Measurements from ENCODE around the gene FGFR4. TPM values are rescaled to one million over a fixed set of nuclear protein-coding genes. Genes with fewer than 3 reads are reported as not detected.

FGFR4 gene
- total RNA-seq, 1 donor from 2014 or later, result 1.4 TPM

DNA sequence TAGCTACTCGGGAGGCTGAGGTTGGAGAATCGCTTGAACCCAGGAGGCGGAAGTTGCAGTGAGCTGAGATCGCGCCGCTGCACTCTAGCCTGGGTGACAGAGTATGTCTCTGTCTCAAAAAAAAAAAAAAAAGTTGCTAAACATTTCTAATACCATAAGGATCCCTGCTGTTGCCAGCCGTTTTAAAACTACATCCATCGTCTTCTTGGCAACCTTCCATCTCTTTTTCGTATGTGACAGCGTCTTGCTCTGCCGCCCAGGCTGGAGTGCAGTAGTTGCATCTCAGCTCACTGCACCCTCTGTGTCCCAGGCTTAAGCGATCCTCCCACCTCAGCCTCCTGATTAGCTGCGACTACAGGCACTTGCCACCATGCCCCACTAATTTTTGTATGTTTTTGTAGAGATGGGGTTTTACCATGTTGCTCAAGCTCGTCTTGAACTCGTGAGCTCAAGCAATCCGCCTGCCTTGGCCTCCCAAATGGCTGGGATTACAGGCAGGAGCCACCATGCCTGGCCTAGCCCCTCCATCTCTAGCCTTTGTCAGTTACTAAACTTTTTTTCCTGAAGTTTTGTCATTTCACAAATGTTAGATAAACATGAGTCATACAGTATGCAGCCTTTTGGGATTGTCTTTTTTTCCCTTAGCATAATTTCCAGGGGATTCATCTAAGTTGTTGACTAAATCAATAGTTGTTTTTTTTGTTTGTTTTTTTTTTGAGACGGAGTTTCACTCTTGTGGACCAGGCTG lies 60.4 kb downstream of the FGFR4 start:
- intact Hi-C loops (cut with DNase I), result no loop called here
- DNase-seq (ENCODE audit: low spot score) (no peak), ATAC-seq (no peak)

Other genes starting within 250 kb of the FGFR4 start
- gene HK3, start 187.6 kb upstream of the FGFR4 start, total RNA-seq, result 21.1 TPM
- gene UIMC1, start 80.1 kb upstream of the FGFR4 start, total RNA-seq, result 58.0 TPM
- gene ZNF346, start 64.2 kb upstream of the FGFR4 start, total RNA-seq, result 27.1 TPM
- gene NSD1, start 46.9 kb downstream of the FGFR4 start, total RNA-seq, result 112 TPM
- gene RAB24, start 216.8 kb downstream of the FGFR4 start, total RNA-seq, result 24.4 TPM
- gene PRELID1, start 216.9 kb downstream of the FGFR4 start, total RNA-seq, result 50.1 TPM
- 9.9 TPM for gene MXD3, start 225.0 kb downstream of the FGFR4 start, total RNA-seq